AG20443 (cell line): ENCODE measurements around the gene SLC11A1.

Source experiments
- DNase-seq: peaks from one replicate; pipeline ENCODE4 v3.0.0; 2012; ENCODE audit warnings: low spot score, mixed read lengths

Gene SLC11A1

DNA sequence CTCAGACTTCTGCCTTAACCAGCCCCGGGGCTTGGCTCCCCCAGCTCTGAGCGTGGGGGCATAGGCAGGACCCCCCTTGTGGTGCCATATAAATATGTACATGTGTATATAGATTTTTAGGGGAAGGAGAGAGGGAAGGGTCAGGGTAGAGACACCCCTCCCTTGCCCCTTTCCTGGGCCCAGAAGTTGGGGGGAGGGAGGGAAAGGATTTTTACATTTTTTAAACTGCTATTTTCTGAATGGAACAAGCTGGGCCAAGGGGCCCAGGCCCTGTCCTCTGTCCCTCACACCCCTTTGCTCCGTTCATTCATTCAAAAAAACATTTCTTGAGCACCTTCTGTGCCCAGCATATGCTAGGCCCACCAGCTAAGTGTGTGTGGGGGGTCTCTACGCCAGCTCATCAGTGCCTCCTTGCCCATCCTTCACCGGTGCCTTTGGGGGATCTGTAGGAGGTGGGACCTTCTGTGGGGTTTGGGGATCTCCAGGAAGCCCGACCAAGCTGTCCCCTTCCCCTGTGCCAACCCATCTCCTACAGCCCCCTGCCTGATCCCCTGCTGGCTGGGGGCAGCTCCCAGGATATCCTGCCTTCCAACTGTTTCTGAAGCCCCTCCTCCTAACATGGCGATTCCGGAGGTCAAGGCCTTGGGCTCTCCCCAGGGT, 23.1 kb downstream of the SLC11A1 start:
- DNase-seq: no peak

DNA sequence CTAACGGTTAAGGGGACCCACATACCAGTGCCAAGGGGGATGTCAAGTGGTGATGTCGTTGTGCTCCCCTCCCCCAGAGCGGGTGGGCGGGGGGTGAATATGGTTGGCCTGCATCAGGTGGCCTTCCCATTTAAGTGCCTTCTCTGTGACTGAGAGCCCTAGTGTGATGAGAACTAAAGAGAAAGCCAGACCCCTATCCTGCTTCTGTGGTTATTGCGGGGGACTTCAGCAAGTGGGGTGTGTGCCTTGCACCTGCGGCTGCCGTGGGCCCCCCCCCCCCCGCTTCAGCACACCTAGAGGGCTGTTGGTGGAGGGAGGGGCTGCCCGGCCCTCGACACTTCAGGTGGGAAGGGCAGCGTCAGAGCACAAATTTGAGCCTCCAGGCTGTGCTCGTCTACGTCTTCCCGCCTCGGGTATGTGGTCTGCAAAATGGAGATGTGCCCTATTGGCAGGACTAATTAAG, 23.7 kb downstream of the SLC11A1 start:
- DNase-seq: no peak

DNA sequence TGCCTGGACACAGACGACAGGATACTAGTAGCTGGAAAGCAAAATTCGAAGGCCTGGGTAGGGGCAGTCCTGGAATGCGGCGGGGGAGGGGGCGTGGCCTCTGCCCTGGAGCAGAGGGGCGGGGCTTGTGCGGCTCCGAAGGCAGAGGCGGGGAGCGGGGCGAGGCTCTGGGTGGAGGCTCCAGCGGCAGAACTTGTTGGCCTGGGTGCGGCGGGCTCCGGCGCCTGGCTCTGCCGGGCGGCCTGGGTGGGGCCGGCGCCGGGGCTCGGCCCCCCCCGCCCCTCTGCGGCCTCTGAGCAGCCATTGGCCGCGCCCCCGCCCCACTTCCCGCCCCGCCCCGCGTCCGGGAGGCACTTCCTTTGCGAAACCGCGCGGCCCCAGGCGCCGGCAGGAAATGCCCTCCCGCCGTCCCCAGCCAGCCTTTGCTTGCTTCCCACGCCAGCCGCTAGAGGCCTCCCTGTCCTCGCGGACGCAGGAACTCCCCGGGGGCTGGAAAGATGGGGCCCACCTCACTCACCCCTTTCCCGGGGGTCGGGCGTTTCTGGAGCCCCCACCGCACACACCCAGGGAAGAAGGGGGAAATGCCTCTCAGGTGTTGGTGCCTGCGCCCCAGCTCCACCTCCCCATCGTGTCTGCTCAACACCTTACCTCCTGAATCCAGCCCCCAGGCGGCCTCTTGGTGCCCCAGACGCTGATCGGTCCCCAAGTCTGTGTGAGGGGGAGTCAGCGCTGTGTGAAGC, 24.3 kb downstream of the SLC11A1 start:
- peak; percentile 98 for DNase-seq

DNA sequence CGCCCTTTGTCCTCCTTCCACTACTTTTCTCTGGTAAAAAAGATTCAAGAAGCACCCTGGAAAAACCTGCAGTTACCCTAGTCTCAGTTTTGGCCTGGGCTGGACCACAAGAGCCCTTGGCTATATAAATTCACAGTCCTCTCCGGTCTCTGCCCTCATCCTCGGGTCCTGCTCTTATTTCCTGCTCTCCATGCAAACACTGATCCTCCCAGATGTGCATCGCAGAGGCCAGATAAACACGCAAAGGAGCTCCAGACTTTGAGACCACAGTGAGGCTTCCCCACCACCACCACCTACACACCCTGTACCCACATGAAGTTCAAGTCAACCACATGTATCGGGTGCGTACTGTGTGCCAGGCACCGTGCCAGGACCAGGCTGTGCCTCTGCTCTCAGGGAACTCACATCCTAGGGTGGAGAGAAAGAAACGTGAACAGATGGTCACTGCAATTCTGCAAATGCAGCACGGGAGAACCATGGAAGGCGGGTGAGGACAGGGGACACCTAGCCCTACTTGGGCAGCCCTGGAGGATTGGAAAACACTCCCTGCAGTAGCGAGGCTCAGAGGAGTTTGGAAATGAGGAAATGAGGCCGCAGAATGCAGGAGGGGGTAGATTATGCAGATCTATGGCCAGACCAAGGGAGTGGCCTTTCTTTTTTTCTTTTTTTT, 25.0 kb downstream of the SLC11A1 start:
- peak; percentile 48 for DNase-seq

DNA sequence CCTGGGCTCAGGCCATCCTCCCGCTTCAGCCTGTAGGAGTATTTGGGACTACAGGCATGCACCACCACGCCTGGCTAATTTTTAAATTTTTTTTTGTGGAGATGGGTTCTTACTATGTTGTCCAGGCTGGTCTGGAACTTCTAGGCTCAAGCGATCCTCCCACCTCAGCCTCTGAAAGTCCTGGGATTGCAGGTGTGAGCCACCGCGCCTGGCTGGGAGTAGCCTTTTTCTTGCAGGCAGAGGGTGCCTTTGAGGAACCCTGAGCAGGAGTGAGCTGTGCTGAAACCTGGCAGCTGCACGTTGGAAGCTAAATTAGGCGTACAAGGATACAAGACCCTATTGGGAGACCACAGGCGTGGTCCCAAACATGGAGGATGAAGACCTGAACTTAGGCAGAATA, 25.6 kb downstream of the SLC11A1 start:
- DNase-seq: no peak

DNA sequence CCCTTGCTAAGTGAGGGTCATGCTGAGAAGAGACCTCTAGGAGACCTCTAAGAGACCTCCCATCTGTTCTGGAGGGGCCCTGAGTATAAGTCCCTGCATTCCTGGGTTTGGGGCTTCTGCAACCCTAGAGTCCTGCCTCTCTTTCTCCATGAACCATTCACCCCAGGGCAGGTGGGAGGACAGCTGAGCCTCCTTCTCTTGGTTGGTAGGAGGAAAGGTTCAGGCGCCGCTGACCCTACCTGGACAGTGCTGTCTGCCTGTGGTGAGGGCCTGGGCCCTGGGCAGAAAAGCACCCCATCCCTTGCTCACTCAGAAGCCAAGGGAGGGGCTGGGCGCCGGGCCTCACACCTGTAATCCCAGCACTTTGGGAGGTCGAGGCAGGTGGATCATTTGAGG, 36.2 kb downstream of the SLC11A1 start:
- no peak for DNase-seq

DNA sequence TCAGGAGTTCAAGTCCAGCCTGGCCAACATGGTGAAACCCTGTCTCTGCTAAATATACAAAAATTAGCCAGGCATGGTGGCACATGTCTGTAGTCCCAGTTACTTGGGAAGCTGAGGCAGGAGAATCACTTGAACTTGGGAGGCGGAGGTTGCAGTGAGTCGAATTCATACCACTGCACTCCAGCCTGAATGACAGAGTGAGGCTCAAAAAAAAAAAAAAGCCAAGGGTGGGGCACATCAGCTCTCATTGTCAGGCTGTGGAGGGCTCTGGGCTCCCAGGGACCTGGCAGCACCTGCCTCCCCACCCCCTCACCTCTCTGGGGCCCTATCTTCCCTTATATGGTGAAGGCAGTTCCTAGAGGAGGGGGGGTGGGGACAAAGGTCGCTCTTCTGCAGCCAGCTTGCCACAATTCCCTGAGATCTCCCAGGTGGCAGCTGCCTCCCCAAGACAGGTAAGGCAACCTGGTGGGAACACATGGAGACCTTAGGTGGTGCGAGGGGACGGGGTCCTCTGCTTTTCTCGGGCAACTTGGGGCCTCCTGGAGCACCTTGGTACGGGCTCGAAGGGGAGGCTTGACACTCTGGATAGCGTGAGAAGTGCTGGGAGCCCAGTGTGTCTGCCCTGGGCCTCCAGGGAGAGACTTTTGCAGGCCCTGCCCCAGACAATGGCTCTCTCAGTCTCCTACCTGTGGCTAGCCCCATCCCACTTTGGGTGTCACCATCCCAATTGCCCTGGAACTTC, 36.8 kb downstream of the SLC11A1 start, which contains the start of gene VIL1:
VIL1 (plus strand) TSS at position 407 of the 742 bp plus-strand sequence. CDS start 4,656 bp downstream, outside the sequence.
- no peak for DNase-seq

DNA sequence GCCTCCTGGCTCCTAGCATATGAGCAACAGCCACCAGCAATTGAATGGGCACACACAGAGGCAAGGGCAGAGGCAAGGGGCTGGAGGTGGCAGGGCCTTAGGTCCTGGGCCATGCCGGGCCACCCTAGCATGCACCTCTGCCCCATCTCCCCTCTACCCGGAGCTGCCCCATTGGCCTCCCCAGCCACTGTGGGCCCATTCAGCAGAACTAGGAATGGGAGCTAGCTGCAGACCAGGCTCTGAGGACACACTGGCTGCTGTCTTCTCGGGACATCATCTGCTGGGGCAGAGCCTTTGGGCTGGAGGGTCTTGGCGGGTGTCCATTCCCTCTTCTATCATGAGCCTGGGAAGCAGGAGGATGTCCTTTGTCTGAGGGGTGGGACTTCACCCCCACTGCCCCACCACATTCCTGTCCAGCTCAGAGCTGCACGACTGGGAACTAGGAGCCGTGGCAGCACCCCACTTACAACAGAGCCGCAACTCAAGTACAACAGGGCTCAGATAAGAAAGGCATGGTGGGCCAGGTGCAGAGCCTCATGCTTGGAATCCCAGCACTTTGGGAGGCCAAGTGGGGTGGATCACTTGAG, 37.6 kb downstream of the SLC11A1 start:
- no peak for DNase-seq

DNA sequence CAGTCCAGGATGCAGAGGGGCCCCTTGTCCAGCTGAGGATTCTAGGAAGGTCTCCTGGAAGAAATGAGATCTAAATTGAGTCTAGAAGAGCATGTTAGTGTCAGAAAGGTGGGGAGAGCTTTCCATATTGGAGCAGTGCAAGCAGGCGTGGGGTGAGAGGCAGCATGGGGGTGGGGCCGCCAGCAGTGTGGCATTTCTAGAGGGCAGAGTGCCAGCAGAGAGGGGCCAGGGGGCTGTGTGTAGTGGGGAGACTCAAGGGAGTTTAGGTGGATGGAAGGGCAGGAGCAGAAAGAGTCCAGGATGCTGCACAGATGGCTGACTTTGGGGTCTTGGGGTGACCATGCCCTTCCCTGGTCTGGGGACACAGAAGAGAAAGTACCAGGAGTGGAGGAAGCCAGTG, 39.0 kb downstream of the SLC11A1 start:
- no peak for DNase-seq

DNA sequence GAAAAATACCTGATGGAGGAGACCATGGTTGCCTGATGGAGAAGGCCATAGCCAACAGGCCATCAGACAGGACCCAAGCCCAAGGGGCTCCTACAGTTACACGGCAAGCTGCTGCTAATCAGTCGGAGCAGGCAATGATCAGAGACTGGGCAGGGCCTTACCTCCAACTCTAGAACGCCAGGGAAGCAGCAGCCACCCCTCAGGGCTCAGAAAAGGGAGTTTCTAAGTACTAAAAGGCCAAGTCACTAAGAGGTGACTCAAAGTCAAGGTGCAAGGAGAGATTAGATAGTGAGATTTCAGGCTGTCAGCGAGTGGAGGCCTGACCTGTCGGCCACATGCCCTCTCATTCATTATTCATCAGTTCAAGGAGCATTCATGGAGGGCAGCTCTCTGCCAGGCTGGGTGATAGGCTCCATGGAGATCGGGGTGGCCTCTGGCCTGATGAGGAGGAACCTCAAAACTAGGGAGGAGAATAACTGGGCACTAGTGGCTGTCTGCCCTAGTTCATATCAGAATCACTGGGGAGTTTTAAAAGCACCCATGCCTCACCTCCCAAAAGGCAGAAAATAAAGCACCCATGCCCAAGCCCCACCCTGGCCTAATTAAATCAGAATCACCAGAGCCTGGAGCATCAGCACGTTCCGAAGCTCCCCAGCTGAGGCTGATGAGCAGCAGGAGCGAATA, 40.5 kb downstream of the SLC11A1 start:
- no peak for DNase-seq

DNA sequence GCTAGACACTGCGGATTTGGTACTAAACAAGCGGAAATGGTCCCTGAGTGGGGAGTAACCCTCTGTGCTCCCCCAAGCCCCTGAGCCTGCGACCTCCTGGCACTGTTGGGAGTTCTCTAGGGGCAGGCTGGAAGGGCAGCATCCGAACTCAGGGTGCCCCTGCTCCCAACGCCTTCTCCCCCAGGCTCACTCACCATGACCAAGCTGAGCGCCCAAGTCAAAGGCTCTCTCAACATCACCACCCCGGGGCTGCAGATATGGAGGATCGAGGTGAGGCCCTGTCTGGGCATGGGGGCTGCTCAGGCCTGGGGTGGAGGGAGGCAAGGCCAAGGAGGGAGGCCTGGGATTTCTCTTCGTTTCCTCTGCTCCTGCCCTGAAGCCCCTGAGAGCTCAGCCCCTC, 41.5 kb downstream of the SLC11A1 start:
- DNase-seq: no peak

DNA sequence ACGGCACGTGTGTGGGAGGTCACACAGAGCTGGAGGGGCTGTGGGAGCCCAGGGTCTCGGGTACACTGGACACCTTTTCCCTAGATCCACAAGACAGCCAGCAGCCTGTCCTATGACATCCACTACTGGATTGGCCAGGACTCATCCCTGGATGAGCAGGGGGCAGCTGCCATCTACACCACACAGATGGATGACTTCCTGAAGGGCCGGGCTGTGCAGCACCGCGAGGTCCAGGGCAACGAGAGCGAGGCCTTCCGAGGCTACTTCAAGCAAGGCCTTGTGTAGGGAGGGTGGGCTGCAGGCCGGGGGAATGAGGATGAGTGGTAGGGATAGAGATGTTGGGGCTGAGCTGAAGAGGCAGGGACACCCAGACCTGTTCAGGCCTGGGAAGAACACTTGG, 43.5 kb downstream of the SLC11A1 start:
- DNase-seq: no peak

DNA sequence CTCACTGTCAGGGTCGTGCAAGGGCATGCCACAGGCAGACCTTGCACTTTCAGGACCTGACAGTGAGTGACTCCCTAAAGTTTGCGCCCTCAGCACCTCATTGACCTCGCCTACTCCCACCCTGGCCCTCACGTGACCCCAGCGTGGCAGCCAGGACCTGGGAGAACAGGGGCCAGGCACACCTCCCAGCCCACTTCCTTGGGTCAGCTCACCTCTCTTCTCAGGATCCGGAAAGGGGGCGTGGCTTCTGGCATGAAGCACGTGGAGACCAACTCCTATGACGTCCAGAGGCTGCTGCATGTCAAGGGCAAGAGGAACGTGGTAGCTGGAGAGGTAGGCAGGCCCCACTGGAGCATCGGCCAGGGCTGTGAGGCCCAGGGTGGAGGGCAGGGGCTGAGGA, 45.7 kb downstream of the SLC11A1 start:
- DNase-seq: no peak

DNA sequence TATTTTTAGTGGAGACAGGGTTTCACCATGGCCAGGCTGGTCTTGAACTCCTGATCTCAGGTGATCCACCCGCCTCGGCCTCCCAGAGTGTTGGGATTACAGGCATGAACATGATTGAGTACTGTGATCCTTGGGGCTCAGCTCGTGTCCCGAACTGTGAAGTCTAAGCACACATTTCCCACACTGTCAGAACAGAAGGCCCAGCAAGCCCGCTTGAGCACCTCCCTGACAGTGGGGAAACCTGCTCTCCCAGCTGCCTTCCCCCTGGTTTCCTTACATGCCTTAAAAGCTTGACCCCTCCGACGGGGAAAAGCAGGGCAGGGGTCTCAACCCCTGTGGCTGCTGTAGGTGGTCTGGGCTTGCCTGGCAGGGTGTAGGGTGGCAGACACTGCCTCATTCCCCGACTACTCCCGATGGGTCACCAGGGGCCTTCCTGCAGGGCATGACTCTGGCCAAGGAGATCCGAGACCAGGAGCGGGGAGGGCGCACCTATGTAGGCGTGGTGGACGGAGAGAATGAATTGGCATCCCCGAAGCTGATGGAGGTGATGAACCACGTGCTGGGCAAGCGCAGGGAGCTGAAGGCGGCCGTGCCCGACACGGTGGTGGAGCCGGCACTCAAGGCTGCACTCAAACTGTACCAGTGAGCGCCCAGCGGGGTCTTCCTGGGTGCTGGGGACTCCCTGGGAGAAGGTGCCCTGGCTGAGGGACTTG, 46.9 kb downstream of the SLC11A1 start:
- no peak for DNase-seq

DNA sequence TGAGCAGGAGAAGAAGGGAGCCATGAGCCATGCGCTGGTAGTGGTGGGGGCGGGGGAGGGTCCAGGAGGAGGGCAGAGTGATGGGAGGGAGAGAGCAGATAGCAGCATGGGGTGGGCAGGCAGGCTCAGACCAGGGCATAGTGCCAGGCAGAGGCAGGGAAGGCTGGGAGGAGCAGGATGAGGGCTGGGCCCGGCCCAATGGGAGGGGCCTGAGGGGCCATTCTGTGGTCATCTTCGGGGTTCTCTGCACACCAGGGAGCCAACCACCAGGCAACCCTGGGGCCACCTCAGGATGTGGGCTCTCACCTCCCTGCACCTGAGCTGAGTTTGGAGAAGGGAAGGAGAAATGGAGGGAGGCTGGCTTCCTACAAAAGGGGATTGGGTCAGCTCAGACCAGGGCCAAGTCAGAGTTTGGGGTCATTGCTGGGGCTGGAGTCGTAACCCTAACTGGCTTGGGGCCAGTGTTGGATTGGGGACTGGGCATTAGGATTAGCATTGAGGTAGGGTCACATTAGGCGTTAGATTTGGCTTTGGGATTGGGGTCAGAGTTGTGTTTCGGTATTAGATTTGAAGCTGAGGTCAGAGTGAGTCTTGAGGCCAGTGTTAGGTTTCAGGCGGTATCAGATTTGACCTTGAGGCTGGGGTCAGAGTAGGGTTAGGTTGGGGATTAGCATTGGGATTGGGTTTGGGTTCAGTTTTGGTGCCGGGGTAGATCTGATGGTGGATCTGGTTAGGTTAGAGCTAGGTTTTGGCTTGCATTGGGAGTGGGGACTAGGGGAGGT, 48.0 kb downstream of the SLC11A1 start:
- no peak for DNase-seq

DNA sequence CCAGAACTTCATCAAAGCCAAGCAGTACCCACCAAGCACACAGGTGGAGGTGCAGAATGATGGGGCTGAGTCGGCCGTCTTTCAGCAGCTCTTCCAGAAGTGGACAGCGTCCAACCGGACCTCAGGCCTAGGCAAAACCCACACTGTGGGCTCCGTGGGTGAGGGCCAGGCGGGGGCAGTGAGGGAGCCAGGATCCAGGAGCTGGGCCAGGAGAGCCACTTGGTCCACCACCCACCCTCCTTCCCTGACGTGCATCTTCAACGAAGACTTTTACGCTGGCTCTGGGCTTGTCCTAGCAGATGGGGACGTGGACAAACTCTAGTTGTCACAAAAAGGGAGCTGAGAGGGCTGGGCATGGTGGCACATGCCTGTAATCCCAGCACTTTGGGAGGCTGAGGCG, 48.6 kb downstream of the SLC11A1 start:
- DNase-seq: no peak

DNA sequence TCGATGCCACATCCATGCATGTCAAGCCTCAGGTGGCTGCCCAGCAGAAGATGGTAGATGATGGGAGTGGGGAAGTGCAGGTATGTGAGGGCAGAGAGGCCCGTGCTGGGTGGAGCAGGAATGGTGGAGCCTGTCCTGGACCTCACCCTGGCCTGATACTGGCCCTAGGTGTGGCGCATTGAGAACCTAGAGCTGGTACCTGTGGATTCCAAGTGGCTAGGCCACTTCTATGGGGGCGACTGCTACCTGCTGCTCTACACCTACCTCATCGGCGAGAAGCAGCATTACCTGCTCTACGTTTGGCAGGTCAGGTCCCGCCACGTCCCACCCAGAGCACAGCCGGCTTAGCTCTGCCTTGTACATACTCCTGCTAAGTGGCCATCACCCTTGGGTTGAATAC, 49.8 kb downstream of the SLC11A1 start:
- DNase-seq: no peak

DNA sequence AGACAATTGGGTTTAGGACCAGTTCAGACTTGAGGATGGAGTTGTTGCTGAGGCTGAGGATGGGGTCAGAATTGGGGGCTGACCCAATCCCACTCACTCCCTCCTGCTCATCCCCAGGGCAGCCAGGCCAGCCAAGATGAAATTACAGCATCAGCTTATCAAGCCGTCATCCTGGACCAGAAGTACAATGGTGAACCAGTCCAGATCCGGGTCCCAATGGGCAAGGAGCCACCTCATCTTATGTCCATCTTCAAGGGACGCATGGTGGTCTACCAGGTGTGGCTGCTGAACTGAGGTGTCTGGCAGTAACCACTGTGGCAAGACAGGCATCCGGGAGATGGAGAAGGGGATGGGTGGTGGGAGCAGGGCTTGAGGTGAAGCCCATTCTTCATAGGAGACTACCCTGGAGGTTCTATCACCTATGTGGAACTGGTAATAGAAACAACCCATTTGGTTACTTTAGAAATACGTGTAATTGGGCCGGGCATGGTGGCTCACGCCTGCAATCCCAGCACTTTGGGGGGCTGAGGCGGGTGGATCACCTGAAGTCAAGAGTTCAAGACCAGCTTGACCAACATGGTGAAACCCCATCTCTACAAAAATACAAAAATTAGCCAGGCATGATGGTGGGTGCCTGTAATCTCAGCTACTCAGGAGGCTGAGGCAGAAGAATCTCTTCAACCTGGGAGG, 50.7 kb downstream of the SLC11A1 start:
- no peak for DNase-seq

DNA sequence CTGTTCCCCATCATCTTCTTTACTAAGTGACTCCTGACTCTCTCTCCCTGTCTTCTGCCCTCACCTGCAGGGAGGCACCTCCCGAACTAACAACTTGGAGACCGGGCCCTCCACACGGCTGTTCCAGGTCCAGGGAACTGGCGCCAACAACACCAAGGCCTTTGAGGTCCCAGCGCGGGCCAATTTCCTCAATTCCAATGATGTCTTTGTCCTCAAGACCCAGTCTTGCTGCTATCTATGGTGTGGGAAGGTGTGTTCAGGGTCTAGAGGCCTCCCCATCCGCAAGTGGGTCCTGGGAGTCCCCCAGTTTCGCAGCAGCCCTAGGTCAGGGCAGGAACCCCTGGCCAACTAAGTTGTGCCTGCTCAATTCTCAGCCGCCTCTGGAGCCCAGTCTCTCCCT, 52.4 kb downstream of the SLC11A1 start:
- DNase-seq: no peak
